ENCODE measurements around the gene HYAL1. TPM values are rescaled to one million over a fixed set of nuclear protein-coding genes. Genes with fewer than 3 reads are reported as not detected.

Gene HYAL1
- total and polyA plus RNA-seq, 8 donors = 3.1 to 11.7 (median 6.4) TPM

DNA sequence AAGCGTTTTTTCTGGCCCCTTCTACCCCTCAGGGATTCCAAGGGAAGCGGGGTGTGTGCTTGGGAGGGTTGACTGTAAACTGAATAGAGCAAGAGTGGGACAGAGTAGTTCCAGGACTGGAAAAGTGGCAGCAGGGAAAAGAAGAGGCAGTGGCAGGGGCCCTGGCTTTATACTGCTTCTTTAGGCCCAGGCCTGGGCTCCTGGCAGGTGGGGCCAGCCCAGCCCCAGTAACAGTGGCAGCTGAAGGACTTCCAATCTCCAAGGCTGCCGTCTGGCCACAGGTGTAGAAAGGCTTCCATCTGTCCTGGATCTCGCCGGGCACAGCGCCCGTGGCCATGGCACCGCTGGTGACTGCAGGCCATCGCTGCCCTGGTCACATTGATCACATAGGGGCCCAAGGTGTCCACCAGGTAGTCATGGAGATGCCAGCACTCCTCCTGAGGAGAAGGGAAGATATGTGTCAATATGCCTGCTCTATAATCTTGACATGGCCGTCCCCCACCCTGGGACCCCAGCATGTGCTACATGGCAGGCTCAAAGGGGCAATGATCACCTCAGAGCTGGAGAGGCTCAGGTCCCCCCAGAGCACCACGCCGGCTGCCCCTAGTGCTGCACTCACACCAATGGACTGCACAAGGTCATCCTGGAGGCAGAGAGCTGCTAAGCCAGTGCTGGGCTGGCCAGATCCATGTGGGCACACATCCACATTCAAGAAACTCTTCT, 10.1 kb downstream of the HYAL1 start:
- H3K4me1 ChIP-seq = peaks cover 10 to 14% (median 11%) of the 10 kb centered on the region in 3 donors
- intact Hi-C loops (cut with DNase I) = no loop called here

DNA sequence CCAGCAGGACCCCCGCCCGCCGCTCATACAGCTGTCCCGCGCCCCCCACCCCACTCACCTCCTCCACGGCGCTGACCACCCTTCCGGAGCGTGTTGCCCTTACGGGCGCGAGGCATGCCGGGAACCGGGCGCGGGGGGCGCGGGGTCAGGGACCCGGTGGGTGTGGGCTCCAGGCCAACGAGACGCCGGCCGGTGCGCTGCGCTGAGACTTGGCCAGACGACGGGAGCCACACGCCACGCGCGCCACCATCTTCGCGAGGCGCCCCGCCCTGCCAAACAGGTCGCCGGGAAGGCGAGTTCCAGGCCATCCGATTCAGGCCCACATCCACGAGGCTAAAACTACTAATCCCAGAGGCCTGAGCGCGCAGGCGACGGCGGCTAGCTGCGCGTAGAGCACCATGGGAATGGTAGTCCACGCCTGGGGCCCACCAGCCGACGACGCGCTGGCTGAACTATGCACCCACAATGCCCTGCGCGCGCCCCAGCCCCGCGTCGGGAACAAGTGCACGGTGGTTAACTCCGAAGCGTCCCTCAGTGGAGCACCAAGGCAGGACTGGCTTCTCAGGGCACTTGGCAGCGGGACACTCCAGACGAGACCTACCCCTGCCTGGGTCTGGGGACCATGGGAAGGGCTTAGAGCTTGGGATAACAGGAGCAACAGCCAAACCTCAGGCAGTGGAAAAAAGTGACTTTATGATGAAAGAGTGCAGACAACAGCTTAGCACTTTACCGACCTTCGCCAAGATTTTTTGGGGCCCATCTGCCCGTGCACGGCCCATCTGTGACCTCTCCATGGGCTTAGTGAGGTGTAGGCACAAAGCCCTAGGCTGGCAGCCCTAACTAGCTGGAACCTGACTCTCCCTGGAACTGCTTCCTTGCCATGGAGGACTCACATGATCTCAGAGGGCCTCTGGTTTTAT, 11.0 kb downstream of the HYAL1 start, which contains the start of gene IFRD2:
Gene IFRD2, minus strand, starts transcription at position 271 of the 920 bp plus-strand sequence. Its CDS starts 155 bp downstream, at position 116.
- intact Hi-C loops (cut with DNase I) = no loop called here
- TF ChIP-seq, protein P1, sequence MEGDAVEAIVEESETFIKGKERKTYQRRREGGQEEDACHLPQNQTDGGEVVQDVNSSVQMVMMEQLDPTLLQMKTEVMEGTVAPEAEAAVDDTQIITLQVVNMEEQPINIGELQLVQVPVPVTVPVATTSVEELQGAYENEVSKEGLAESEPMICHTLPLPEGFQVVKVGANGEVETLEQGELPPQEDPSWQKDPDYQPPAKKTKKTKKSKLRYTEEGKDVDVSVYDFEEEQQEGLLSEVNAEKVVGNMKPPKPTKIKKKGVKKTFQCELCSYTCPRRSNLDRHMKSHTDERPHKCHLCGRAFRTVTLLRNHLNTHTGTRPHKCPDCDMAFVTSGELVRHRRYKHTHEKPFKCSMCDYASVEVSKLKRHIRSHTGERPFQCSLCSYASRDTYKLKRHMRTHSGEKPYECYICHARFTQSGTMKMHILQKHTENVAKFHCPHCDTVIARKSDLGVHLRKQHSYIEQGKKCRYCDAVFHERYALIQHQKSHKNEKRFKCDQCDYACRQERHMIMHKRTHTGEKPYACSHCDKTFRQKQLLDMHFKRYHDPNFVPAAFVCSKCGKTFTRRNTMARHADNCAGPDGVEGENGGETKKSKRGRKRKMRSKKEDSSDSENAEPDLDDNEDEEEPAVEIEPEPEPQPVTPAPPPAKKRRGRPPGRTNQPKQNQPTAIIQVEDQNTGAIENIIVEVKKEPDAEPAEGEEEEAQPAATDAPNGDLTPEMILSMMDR (IDR thresholded peaks at IDR 0.05) = no peak
- DNase-seq = peak; percentile 95 to 99 (median 98)
- Histone ChIP-seq H3K36me3 (peaks cover 0 to 26% (median 17%) of the 10 kb centered on the region in 3 donors), H3K27ac (peak within 1 kb of the TSS; percentile 95 to 98 (median 96)), H3K27me3 (no peaks in the 10 kb centered on the region), H3K9me3 (no peaks in the 10 kb centered on the region), H3K4me1 (peaks cover 9 to 13% (median 10%) of the 10 kb centered on the region in 3 donors), H3K4me3 (peak within 1 kb of the TSS; percentile 78 to 99 (median 96))
- FAIRE-seq = peak; percentile 96
- ATAC-seq = peak; percentile 89 to 94 (median 90)
- 0 to 1% methylated on average over 56 to 67 of the region's 67 CpGs for WGBS, 2 donors

More for the DNA sequence above, 10.1 kb downstream of the HYAL1 start:
- Histone ChIP-seq H3K4me3 (peak overlapping the region in 2 of 4 donors; percentile 95 to 99), H3K9me3 (no peaks in the 10 kb centered on the region), H3K36me3 (peaks cover 0 to 19% (median 8%) of the 10 kb centered on the region in 3 donors), H3K27ac (peak overlapping the region; percentile 69 to 98 (median 96)), H3K27me3 (no peaks in the 10 kb centered on the region)
- no peak for FAIRE-seq
- DNase-seq = peak in 5 of 6 donors; percentile 56 to 85 (median 62)
- 32 to 43% methylated on average over 12 of the region's 12 CpGs for WGBS, 2 donors
- ATAC-seq = peak in 1 of 4 donors; percentile 8
- TF ChIP-seq, protein P1 (IDR thresholded peaks at IDR 0.05) = no peak

GRCh38 chr3:50290161-50290641, 13.2 kb downstream of the HYAL1 start:
- Histone ChIP-seq H3K36me3 (peaks cover 0 to 29% (median 18%) of the 10 kb centered on the region in 3 donors), H3K27ac (no peak overlapping the region), H3K27me3 (no peaks in the 10 kb centered on the region), H3K4me3 (no peak overlapping the region), H3K9me3 (no peaks in the 10 kb centered on the region), H3K4me1 (peaks cover 9 to 13% (median 10%) of the 10 kb centered on the region in 3 donors)
- no peak for ATAC-seq
- no peak for FAIRE-seq
- peak; percentile 42 to 88 (median 59) for DNase-seq
- intact Hi-C loops (cut with DNase I) = no loop called here
- 88 to 93% methylated on average over 16 of the region's 16 CpGs for whole genome bisulfite sequencing, 2 donors
- TF ChIP-seq, protein P1 (IDR thresholded peaks at IDR 0.05) = no peak

- Histone ChIP-seq H3K27ac (no peak overlapping the region), H3K27me3 (no peaks in the 10 kb centered on the region), H3K4me3 (no peak overlapping the region), H3K36me3 (peaks cover 0 to 29% (median 18%) of the 10 kb centered on the region in 3 donors), H3K4me1 (peaks cover 9 to 13% (median 10%) of the 10 kb centered on the region in 3 donors), H3K9me3 (no peaks in the 10 kb centered on the region)
- DNase-seq (peak in 2 of 6 donors; percentile 36 to 55), ATAC-seq (no peak), FAIRE-seq (no peak)
- 93 to 96% methylated on average over 6 of the region's 6 CpGs for WGBS, 2 donors
- intact Hi-C loops (cut with DNase I) = no loop called here
- TF ChIP-seq, protein P1 (IDR thresholded peaks at IDR 0.05) = no peak
These were observed 14.2 kb downstream of the HYAL1 start for GRCh38 chr3:50289130-50289529.

All from pancreas (tissue), 10 donors.